ENCODE measurements around the gene ARL15.

Gene ARL15

GRCh38 chr5:53962306-53962705, 348.1 kb downstream of the ARL15 start:
- no peak for TF ChIP-seq CTCF (IDR thresholded peaks at IDR 0.05; ENCODE audit: low read length, missing control alignments)
- DNase-seq (ENCODE audit: low read depth) = no peak
- no peak overlapping the region for H3K4me3 ChIP-seq (replicated peaks; ENCODE audit: low read depth, low read length)

- DNase-seq (ENCODE audit: low read depth) = no peak
- TF ChIP-seq CTCF (IDR thresholded peaks at IDR 0.05; ENCODE audit: low read length, missing control alignments) = no peak
- H3K4me3 ChIP-seq (replicated peaks; ENCODE audit: low read depth, low read length) = no peak overlapping the region
Measured at GRCh38 chr5:53956632-53957031, 353.7 kb downstream of the ARL15 start.

- DNase-seq (ENCODE audit: low read depth) = no peak
- TF ChIP-seq CTCF (IDR thresholded peaks at IDR 0.05; ENCODE audit: low read length, missing control alignments) = no peak
- no peak overlapping the region for H3K4me3 ChIP-seq (replicated peaks; ENCODE audit: low read depth, low read length)
Measured at GRCh38 chr5:53956196-53956595, 354.2 kb downstream of the ARL15 start.

- no peak overlapping the region for H3K4me3 ChIP-seq (replicated peaks; ENCODE audit: low read depth, low read length)
- no peak for DNase-seq (ENCODE audit: low read depth)
- TF ChIP-seq CTCF (IDR thresholded peaks at IDR 0.05; ENCODE audit: low read length, missing control alignments) = no peak
Measured at GRCh38 chr5:53950621-53951020, 359.8 kb downstream of the ARL15 start.

- TF ChIP-seq CTCF (IDR thresholded peaks at IDR 0.05; ENCODE audit: low read length, missing control alignments) = no peak
- DNase-seq (ENCODE audit: low read depth) = no peak
- no peak overlapping the region for H3K4me3 ChIP-seq (replicated peaks; ENCODE audit: low read depth, low read length)
Measured at GRCh38 chr5:53948598-53948997, 361.8 kb downstream of the ARL15 start.

GRCh38 chr5:53946405-53947100, 363.8 kb downstream of the ARL15 start:
- H3K4me3 ChIP-seq (replicated peaks; ENCODE audit: low read depth, low read length) = no peak overlapping the region
- no peak for TF ChIP-seq CTCF (IDR thresholded peaks at IDR 0.05; ENCODE audit: low read length, missing control alignments)
- DNase-seq (ENCODE audit: low read depth) = no peak

GRCh38 chr5:53944981-53945380, 365.4 kb downstream of the ARL15 start:
- no peak overlapping the region for H3K4me3 ChIP-seq (replicated peaks; ENCODE audit: low read depth, low read length)
- DNase-seq (ENCODE audit: low read depth) = peak; percentile 31
- TF ChIP-seq CTCF (IDR thresholded peaks at IDR 0.05; ENCODE audit: low read length, missing control alignments) = no peak

Data from fibroblast of pulmonary artery (primary cell).